OCI-LY3 (cell line): Measurements from ENCODE around the gene FAH.

Experiments used
- EZH2phosphoT487 ChIP-seq: fragments of 200-600 bp; shearing (Covaris generic); IDR thresholded peaks from 2 replicates; pipeline ENCODE4 v1.6.1; 2018; ENCODE audit warnings: antibody characterized with exemption, mixed run types, low read depth
- TF ChIP-seq, protein P1 (sequence below): fragments of 200-600, 300-600 bp; sonication (generic); IDR thresholded peaks from 2 replicates; pipeline ENCODE4 v1.5.1; 2014; ENCODE audit warnings: antibody characterized with exemption, low read length, low read depth

- TF ChIP-seq, protein P1, sequence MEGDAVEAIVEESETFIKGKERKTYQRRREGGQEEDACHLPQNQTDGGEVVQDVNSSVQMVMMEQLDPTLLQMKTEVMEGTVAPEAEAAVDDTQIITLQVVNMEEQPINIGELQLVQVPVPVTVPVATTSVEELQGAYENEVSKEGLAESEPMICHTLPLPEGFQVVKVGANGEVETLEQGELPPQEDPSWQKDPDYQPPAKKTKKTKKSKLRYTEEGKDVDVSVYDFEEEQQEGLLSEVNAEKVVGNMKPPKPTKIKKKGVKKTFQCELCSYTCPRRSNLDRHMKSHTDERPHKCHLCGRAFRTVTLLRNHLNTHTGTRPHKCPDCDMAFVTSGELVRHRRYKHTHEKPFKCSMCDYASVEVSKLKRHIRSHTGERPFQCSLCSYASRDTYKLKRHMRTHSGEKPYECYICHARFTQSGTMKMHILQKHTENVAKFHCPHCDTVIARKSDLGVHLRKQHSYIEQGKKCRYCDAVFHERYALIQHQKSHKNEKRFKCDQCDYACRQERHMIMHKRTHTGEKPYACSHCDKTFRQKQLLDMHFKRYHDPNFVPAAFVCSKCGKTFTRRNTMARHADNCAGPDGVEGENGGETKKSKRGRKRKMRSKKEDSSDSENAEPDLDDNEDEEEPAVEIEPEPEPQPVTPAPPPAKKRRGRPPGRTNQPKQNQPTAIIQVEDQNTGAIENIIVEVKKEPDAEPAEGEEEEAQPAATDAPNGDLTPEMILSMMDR: no peak
- TF ChIP-seq EZH2phosphoT487: no peak
These were observed 13.8 kb upstream of the FAH start for GRCh38 chr15:80138961-80139360.
